Epithelial cell of esophagus (primary cell): ENCODE data around the gene HDAC4.

Source experiments
- DNase-seq: peaks from one replicate; pipeline ENCODE4 v3.0.0; 2010; ENCODE audit warnings: low read depth
- H3K4me3 ChIP-seq: 2 replicates; pipeline ENCODE4 v1.5.1; 2011; ENCODE audit warnings: mild to moderate bottlenecking, low read length, control low read depth
- CTCF ChIP-seq: IDR thresholded peaks from 2 replicates; pipeline ENCODE4 v1.5.1; 2011; ENCODE audit warnings: low read depth, mild to moderate bottlenecking, low read length, control low read depth, inconsistent platforms; ENCODE audit not compliant: insufficient read depth; ENCODE audit errors: missing control alignments

Gene HDAC4

GRCh38 chr2:239065962-239066361 lies 334.9 kb downstream of the HDAC4 start:
- TF ChIP-seq CTCF: no peak
- no peak overlapping the region for H3K4me3 ChIP-seq
- DNase-seq: no peak

- TF ChIP-seq CTCF: no peak
- no peak overlapping the region for H3K4me3 ChIP-seq
- no peak for DNase-seq
Measured at GRCh38 chr2:239065537-239065936, 335.3 kb downstream of the HDAC4 start.

GRCh38 chr2:239064891-239065290 lies 335.9 kb downstream of the HDAC4 start:
- H3K4me3 ChIP-seq: no peak overlapping the region
- no peak for TF ChIP-seq CTCF
- no peak for DNase-seq

- no peak for TF ChIP-seq CTCF
- no peak for DNase-seq
- H3K4me3 ChIP-seq: no peak overlapping the region
Measured at GRCh38 chr2:239064253-239064652, 336.6 kb downstream of the HDAC4 start.

GRCh38 chr2:239062743-239063142 lies 338.1 kb downstream of the HDAC4 start:
- H3K4me3 ChIP-seq: no peak overlapping the region
- TF ChIP-seq CTCF: no peak
- no peak for DNase-seq

- no peak for DNase-seq
Measured at GRCh38 chr2:239061824-239062570, 338.8 kb downstream of the HDAC4 start.

More at GRCh38 chr2:239061824-239062570, 338.8 kb downstream of the HDAC4 start:
- TF ChIP-seq CTCF: no peak
- H3K4me3 ChIP-seq: no peak overlapping the region
